A549 (cell line): ENCODE results near the gene PHYHIPL. TPM values are rescaled to one million over a fixed set of nuclear protein-coding genes. Genes with fewer than 3 reads are reported as not detected.

Experiments used
- ATAC-seq, 2 experiments: fragments of 200-7000 bp in 1 of 2; fragments of >200 bp in 1 of 2; cut with Nextera tagmentation in 1 of 2; cut with Tn5 transposase in 1 of 2; 3 replicates each; pipeline versions ENCODE4 v1.8.0 to v1.9.1; 2018 to 2020; ENCODE audit warnings: mild to moderate bottlenecking in 1 of 2, moderate library complexity in 1 of 2
- CTCF ChIA-PET: fragments of 300-600 bp; sonication (Branson Sonifier 250); formaldehyde crosslinking; extraction: SDS; loops from one replicate; lab custom pipeline; 2021; ENCODE audit warnings: antibody characterized with exemption, inconsistent platforms; lab: Yijun Ruan, JAX
- POLR2A ChIA-PET: fragments of 350-600 bp; formaldehyde crosslinking; extraction: SDS; loops from one replicate; lab custom pipeline; 2021; ENCODE audit warnings: antibody characterized with exemption, inconsistent platforms; lab: Yijun Ruan, JAX
- DNase-seq, 2 experiments: peaks; one replicate each; pipeline versions ENCODE4 v3.0.0 to v3.0.0-alpha.2; 2011 to 2016; ENCODE audit warnings: low read depth in 1 of 2, low spot score in 1 of 2
- FAIRE-seq: peaks from 2 replicates; lab custom pipeline; 2011; peaks lifted over from hg19 to GRCh38; lab: Jason Lieb, UNC
- H3K27ac ChIP-seq, 2 experiments: fragments of >200 bp; sonication (Bioruptor Twin); formaldehyde crosslinking; 3 replicates each; pipeline ENCODE4 v1.5.1; 2016 to 2017
- H3K4me1 ChIP-seq: fragments of >200 bp; sonication (Bioruptor Twin); formaldehyde crosslinking; 3 replicates; pipeline ENCODE4 v1.6.1; 2016
- H3K4me2 ChIP-seq: fragments of >200 bp; sonication (Bioruptor Twin); formaldehyde crosslinking; 3 replicates; pipeline ENCODE4 v1.6.1; 2016
- H3K4me3 ChIP-seq: fragments of >200 bp; sonication (Bioruptor Twin); formaldehyde crosslinking; 3 replicates; pipeline ENCODE4 v1.5.1; 2016
- H3K9me3 ChIP-seq: fragments of >200 bp; sonication (Bioruptor Twin); formaldehyde crosslinking; 3 replicates; pipeline ENCODE4 v1.6.1; 2016
- CBX2 ChIP-seq: fragments of 200-600 bp; sonication (generic); IDR thresholded peaks from 2 replicates; pipeline ENCODE4 v1.6.1; 2016; ENCODE audit warnings: low read depth, mild to moderate bottlenecking, borderline replicate concordance
- CTCF ChIP-seq: fragments of >200 bp; sonication (Bioruptor Twin); formaldehyde crosslinking; IDR thresholded peaks from 3 replicates; pipeline ENCODE4 v1.5.1; 2016
- E2F6 ChIP-seq: IDR thresholded peaks from 2 replicates; pipeline ENCODE4 v1.6.1; 2012; ENCODE audit warnings: low read depth, borderline replicate concordance
- ESRRA ChIP-seq: fragments of 150-350 bp; IDR thresholded peaks from 2 replicates; pipeline ENCODE4 v1.6.1; 2014; ENCODE audit warnings: mild to moderate bottlenecking, low read length, borderline replicate concordance
- GATA3 ChIP-seq: IDR thresholded peaks from 2 replicates; pipeline ENCODE4 v1.6.1; 2012; ENCODE audit warnings: borderline replicate concordance
- HDAC2 ChIP-seq: fragments of 200-600 bp; sonication (generic); IDR thresholded peaks from 2 replicates; pipeline ENCODE4 v1.6.1; 2016
- HMGXB4 ChIP-seq: fragments of 250-450 bp; sonication (Bioruptor Pico); IDR thresholded peaks from 2 replicates; pipeline ENCODE4 v1.5.0; 2021; ENCODE audit warnings: mild to moderate bottlenecking, moderate library complexity, borderline replicate concordance
- HOXB13 ChIP-seq: fragments of 250-450 bp; sonication (Bioruptor Pico); IDR thresholded peaks from 2 replicates; pipeline ENCODE4 v1.5.0; 2020; ENCODE audit warnings: low read depth, mild to moderate bottlenecking, moderate library complexity
- HOXB5 ChIP-seq: fragments of 250-450 bp; sonication (Bioruptor Pico); IDR thresholded peaks from 2 replicates; pipeline ENCODE4 v1.5.0; 2020; ENCODE audit warnings: mild to moderate bottlenecking, moderate library complexity
- JUNB ChIP-seq: fragments of >200 bp; sonication (Bioruptor Twin); formaldehyde crosslinking; IDR thresholded peaks from 2 replicates; pipeline ENCODE4 v1.6.1; 2016
- KDM1A ChIP-seq: fragments of 200-600 bp; sonication (generic); IDR thresholded peaks from 2 replicates; pipeline ENCODE4 v1.6.1; 2016; ENCODE audit warnings: low read depth, mild to moderate bottlenecking
- MYC ChIP-seq: IDR thresholded peaks from 2 replicates; pipeline ENCODE4 v1.6.1; 2012; ENCODE audit warnings: mild to moderate bottlenecking, inconsistent platforms, low read length, improper control_type of control experiment, borderline replicate concordance
- POLR2A ChIP-seq: IDR thresholded peaks from 2 replicates; pipeline ENCODE4 v1.6.1; 2012; ENCODE audit warnings: mild to moderate bottlenecking, low read length
- RFX5 ChIP-seq: fragments of 450-650 bp; IDR thresholded peaks from 2 replicates; pipeline ENCODE4 v1.7.1; 2014; ENCODE audit warnings: antibody characterized with exemption, mild to moderate bottlenecking, moderate library complexity
- RNF2 ChIP-seq: fragments of 200-600 bp; sonication (generic); IDR thresholded peaks from 2 replicates; pipeline ENCODE4 v1.6.1; 2016; ENCODE audit warnings: low read depth, mild to moderate bottlenecking, antibody characterized with exemption, moderate library complexity, borderline replicate concordance
- SMC3 ChIP-seq: fragments of >200 bp; sonication (Bioruptor Twin); formaldehyde crosslinking; IDR thresholded peaks from 3 replicates; pipeline ENCODE4 v1.6.1; 2018; ENCODE audit warnings: inconsistent platforms
- TFCP2L1 ChIP-seq: fragments of 250-450 bp; sonication (Bioruptor Pico); IDR thresholded peaks from 2 replicates; pipeline ENCODE4 v1.5.0; 2021; ENCODE audit warnings: mild to moderate bottlenecking
- TP53 ChIP-seq: fragments of 250-450 bp; sonication (Bioruptor Pico); IDR thresholded peaks from 2 replicates; pipeline ENCODE4 v1.5.0; 2021; ENCODE audit warnings: mild to moderate bottlenecking, moderate library complexity
- WGBS: methylation state at CpG from one replicate; pipeline ENCODE4 v1.1.6; 2017; ENCODE audit errors: missing lambda C conversion rate; 5-methylcytosine and 5-hydroxymethylcytosine counted together
- polyA plus RNA-seq, 4 experiments: library from polyadenylated mRNA; depleted of rRNA in 3 of 4; stranded (reverse); fragments of >200 nt; fragmentation: RNase III in 1 of 4; extraction: RNeasy Plus Mini Kit Qiagen cat#74134 plus additional on column Dnase treatment in 1 of 4; gene quantifications; 2 replicates in 3 of 4; 3 replicates in 1 of 4; pipeline ENCODE4 v1.2.3, GENCODE V29; 2011 to 2017
- TF ChIP-seq, protein P1 (sequence below): fragments of 450-650 bp; IDR thresholded peaks from 2 replicates; pipeline ENCODE4 v1.6.1; 2014; ENCODE audit warnings: antibody characterized with exemption
- TF ChIP-seq, protein P2 (sequence below): fragments of 200-600 bp; sonication (generic); IDR thresholded peaks from 2 replicates; pipeline ENCODE4 v1.6.1; 2016; ENCODE audit warnings: antibody characterized with exemption, mild to moderate bottlenecking, moderate library complexity

Gene PHYHIPL
- polyA plus RNA-seq, 2 of the 4 experiments (the other 2 are of a cell fraction) = 0.88 to 0.97 TPM

DNA sequence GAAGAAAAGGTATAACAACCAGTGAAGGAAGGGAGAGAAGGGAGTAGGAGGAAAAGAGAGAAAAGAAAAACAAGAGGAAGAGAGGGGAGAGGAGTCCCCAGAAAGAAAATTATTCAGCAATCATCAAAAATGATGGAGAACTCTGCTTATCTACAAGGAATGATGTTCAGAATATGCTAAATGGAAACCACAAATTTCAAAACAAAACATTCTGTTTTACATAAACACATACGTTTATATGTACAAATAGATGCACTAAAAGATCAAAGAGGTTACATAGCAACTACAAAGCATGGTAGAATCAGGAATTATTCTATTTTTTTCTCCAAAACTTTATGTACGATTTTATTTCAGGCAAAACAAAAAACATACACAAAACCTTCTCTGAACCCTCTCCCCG lies 94.0 kb downstream of the PHYHIPL start:
- H3K4me1 ChIP-seq = no peaks in the 10 kb centered on the region
- H3K27ac ChIP-seq = no peak overlapping the region
- DNase-seq (no peak), ATAC-seq (no peak), FAIRE-seq (no peak)
- WGBS = under 1% methylated on average over 3 of the region's 3 CpGs
- TF ChIP-seq TP53 (CRISPR knock-in tag) (no peak), KDM1A (no peak), CBX2 (no peak), SMC3 (no peak), E2F6 (no peak), HDAC2 (no peak), HOXB13 (CRISPR knock-in tag) (no peak), CTCF (no peak), GATA3 (no peak)
- TF ChIP-seq, protein P1, sequence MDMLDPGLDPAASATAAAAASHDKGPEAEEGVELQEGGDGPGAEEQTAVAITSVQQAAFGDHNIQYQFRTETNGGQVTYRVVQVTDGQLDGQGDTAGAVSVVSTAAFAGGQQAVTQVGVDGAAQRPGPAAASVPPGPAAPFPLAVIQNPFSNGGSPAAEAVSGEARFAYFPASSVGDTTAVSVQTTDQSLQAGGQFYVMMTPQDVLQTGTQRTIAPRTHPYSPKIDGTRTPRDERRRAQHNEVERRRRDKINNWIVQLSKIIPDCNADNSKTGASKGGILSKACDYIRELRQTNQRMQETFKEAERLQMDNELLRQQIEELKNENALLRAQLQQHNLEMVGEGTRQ = no peak
- no peaks in the 10 kb centered on the region for H3K9me3 ChIP-seq
- ChIA-PET CTCF (no interaction called here), POLR2A (no interaction called here)
- no peak overlapping the region for H3K4me3 ChIP-seq
- no peak overlapping the region for H3K4me2 ChIP-seq

GRCh38 chr10:59271160-59271559 lies 94.7 kb downstream of the PHYHIPL start:
- no peak for DNase-seq
- no peak overlapping the region for H3K4me3 ChIP-seq
- TF ChIP-seq TFCP2L1 (CRISPR knock-in tag) (no peak), POLR2A (no peak), ESRRA (no peak), HOXB5 (CRISPR knock-in tag) (no peak), HMGXB4 (CRISPR knock-in tag) (no peak), RNF2 (no peak), JUNB (no peak), MYC (no peak), RFX5 (no peak)
- TF ChIP-seq, protein P2, sequence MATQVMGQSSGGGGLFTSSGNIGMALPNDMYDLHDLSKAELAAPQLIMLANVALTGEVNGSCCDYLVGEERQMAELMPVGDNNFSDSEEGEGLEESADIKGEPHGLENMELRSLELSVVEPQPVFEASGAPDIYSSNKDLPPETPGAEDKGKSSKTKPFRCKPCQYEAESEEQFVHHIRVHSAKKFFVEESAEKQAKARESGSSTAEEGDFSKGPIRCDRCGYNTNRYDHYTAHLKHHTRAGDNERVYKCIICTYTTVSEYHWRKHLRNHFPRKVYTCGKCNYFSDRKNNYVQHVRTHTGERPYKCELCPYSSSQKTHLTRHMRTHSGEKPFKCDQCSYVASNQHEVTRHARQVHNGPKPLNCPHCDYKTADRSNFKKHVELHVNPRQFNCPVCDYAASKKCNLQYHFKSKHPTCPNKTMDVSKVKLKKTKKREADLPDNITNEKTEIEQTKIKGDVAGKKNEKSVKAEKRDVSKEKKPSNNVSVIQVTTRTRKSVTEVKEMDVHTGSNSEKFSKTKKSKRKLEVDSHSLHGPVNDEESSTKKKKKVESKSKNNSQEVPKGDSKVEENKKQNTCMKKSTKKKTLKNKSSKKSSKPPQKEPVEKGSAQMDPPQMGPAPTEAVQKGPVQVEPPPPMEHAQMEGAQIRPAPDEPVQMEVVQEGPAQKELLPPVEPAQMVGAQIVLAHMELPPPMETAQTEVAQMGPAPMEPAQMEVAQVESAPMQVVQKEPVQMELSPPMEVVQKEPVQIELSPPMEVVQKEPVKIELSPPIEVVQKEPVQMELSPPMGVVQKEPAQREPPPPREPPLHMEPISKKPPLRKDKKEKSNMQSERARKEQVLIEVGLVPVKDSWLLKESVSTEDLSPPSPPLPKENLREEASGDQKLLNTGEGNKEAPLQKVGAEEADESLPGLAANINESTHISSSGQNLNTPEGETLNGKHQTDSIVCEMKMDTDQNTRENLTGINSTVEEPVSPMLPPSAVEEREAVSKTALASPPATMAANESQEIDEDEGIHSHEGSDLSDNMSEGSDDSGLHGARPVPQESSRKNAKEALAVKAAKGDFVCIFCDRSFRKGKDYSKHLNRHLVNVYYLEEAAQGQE = no peak
- TF ChIP-seq, all 56 proteins: peak for 0
- Histone ChIP-seq H3K4me2 (no peak overlapping the region), H3K9me3 (no peaks in the 10 kb centered on the region), H3K27ac (no peak overlapping the region), H3K4me1 (no peaks in the 10 kb centered on the region)
- ChIA-PET CTCF (no interaction called here), POLR2A (no interaction called here)
- ATAC-seq = no peak
- no peak for FAIRE-seq
- WGBS = 8% methylated on average over 4 of the region's 4 CpGs
